Esophagus (tissue), 2 donors: ENCODE measurements around the gene TRAPPC10. TPM values are rescaled to one million over a fixed set of nuclear protein-coding genes. Genes with fewer than 3 reads are reported as not detected.

Experiments
- H3K27ac ChIP-seq, 2 donors: one replicate each; pipeline ENCODE4 v1.5.1; 2013; ENCODE audit warnings: low read depth in 2 of 2, mild to moderate bottlenecking in 2 of 2, inconsistent platforms in 1 of 2, low read length in 1 of 2, moderate library complexity in 1 of 2
- H3K27me3 ChIP-seq, 2 donors: one replicate each; pipeline ENCODE4 v1.6.1; 2013; ENCODE audit warnings: low read length in 2 of 2, control low read depth in 1 of 2, mild to moderate bottlenecking in 1 of 2; ENCODE audit not compliant: insufficient read depth in 2 of 2, control insufficient read depth in 1 of 2
- H3K36me3 ChIP-seq, 2 donors: one replicate each; pipeline ENCODE4 v1.6.1; 2013; ENCODE audit warnings: low read length in 1 of 2; ENCODE audit not compliant: control insufficient read depth in 2 of 2, insufficient read depth in 2 of 2
- H3K4me1 ChIP-seq, 2 donors: one replicate each; pipeline ENCODE4 v1.6.1; 2013; ENCODE audit warnings: low read length in 1 of 2; ENCODE audit not compliant: control insufficient read depth in 2 of 2, insufficient read depth in 2 of 2
- H3K4me3 ChIP-seq, 2 donors: one replicate each; pipeline ENCODE4 v1.5.1; 2013; ENCODE audit warnings: low read length in 2 of 2, mild to moderate bottlenecking in 2 of 2, low read depth in 1 of 2, moderate library complexity in 1 of 2
- H3K9me3 ChIP-seq, 2 donors: one replicate each; pipeline ENCODE4 v1.6.1; 2013; ENCODE audit warnings: mild to moderate bottlenecking in 2 of 2, low read depth in 1 of 2, low read length in 1 of 2, moderate library complexity in 1 of 2; ENCODE audit not compliant: control insufficient read depth in 2 of 2, insufficient read depth in 1 of 2
- WGBS, 2 donors: extraction: QIAGEN DNeasy Blood & Tissue Kit; methylation state at CpG; one replicate each; pipeline ENCODE4 v1.1.7; 2013; 5-methylcytosine and 5-hydroxymethylcytosine counted together
- polyA plus RNA-seq, 2 donors: library from polyadenylated mRNA; stranded (reverse); fragments of 200-250 nt; gene quantifications; one replicate each; pipeline ENCODE4 v1.2.3, GENCODE V29; 2013
- donor health status: healthy with polysubstance abuse.
- donor health status: Bipolar disorder and iron deficiency.

TRAPPC10 gene
- polyA plus RNA-seq, 2 donors, result 6.8 to 7.7 TPM

- peaks cover 0 to 4% of the 10 kb centered on the region in 2 donors for H3K9me3 ChIP-seq
- H3K4me1 ChIP-seq, result peaks cover 0 to 6% of the 10 kb centered on the region in 2 donors
- WGBS, 2 donors, result 89% methylated on average over 29 of the region's 29 CpGs
- no peaks in the 10 kb centered on the region for H3K27me3 ChIP-seq
- peaks cover 8 to 43% of the 10 kb centered on the region in 2 donors for H3K36me3 ChIP-seq
- H3K4me3 ChIP-seq, result no peak overlapping the region
- H3K27ac ChIP-seq, result no peak overlapping the region
Observed at GRCh38 chr21:43971201-43971991, 40.7 kb upstream of the TRAPPC10 start.

GRCh38 chr21:43971992-43972255, 40.2 kb upstream of the TRAPPC10 start:
- H3K4me3 ChIP-seq, result no peak overlapping the region
- H3K27me3 ChIP-seq, result no peaks in the 10 kb centered on the region
- H3K36me3 ChIP-seq, result peaks cover 8 to 40% of the 10 kb centered on the region in 2 donors
- no peak overlapping the region for H3K27ac ChIP-seq
- peaks cover 0 to 4% of the 10 kb centered on the region in 2 donors for H3K9me3 ChIP-seq
- WGBS, 2 donors, result 94 to 97% methylated on average over 9 to 11 of the region's 11 CpGs
- peaks cover 0 to 6% of the 10 kb centered on the region in 2 donors for H3K4me1 ChIP-seq

- Histone ChIP-seq H3K4me1 (peaks cover 0 to 6% of the 10 kb centered on the region in 2 donors), H3K36me3 (peaks cover 8 to 38% of the 10 kb centered on the region in 2 donors), H3K27ac (no peak overlapping the region), H3K4me3 (no peak overlapping the region), H3K9me3 (peaks cover 0 to 4% of the 10 kb centered on the region in 2 donors), H3K27me3 (no peaks in the 10 kb centered on the region)
- WGBS, 2 donors, result 68 to 69% methylated on average over 28 to 29 of the region's 29 CpGs
Observed at GRCh38 chr21:43972850-43973633, 39.1 kb upstream of the TRAPPC10 start.

GRCh38 chr21:43973634-43973955, 38.5 kb upstream of the TRAPPC10 start:
- 89 to 93% methylated on average over 12 of the region's 12 CpGs for WGBS, 2 donors
- Histone ChIP-seq H3K4me3 (no peak overlapping the region), H3K27me3 (no peaks in the 10 kb centered on the region), H3K36me3 (peaks cover 8 to 41% of the 10 kb centered on the region in 2 donors), H3K9me3 (peaks cover 0 to 4% of the 10 kb centered on the region in 2 donors), H3K27ac (no peak overlapping the region), H3K4me1 (peaks cover 0 to 6% of the 10 kb centered on the region in 2 donors)

GRCh38 chr21:43974791-43975468, 37.2 kb upstream of the TRAPPC10 start:
- peaks cover 3 to 34% of the 10 kb centered on the region in 2 donors for H3K36me3 ChIP-seq
- peaks cover 0 to 6% of the 10 kb centered on the region in 2 donors for H3K4me1 ChIP-seq

GRCh38 chr21:43975469-43976098, 36.5 kb upstream of the TRAPPC10 start:
- H3K27ac ChIP-seq, result peak overlapping the region in 1 of 2 donors; percentile 29
- H3K27me3 ChIP-seq, result no peaks in the 10 kb centered on the region
- 29 to 34% methylated on average over 22 to 24 of the region's 24 CpGs for WGBS, 2 donors
- peaks cover 0 to 34% of the 10 kb centered on the region in 2 donors for H3K36me3 ChIP-seq
- no peak overlapping the region for H3K4me3 ChIP-seq
- H3K9me3 ChIP-seq, result peaks cover 0 to 2% of the 10 kb centered on the region in 2 donors
- peaks cover 0 to 6% of the 10 kb centered on the region in 2 donors for H3K4me1 ChIP-seq

More at GRCh38 chr21:43974791-43975468, 37.2 kb upstream of the TRAPPC10 start:
- no peak overlapping the region for H3K27ac ChIP-seq
- no peak overlapping the region for H3K4me3 ChIP-seq
- no peaks in the 10 kb centered on the region for H3K27me3 ChIP-seq
- peaks cover 0 to 4% of the 10 kb centered on the region in 2 donors for H3K9me3 ChIP-seq
- WGBS, 2 donors, result 77 to 78% methylated on average over 16 of the region's 16 CpGs

GRCh38 chr21:43976661-43977060, 35.4 kb upstream of the TRAPPC10 start:
- H3K27me3 ChIP-seq, result no peaks in the 10 kb centered on the region
- no peak overlapping the region for H3K4me3 ChIP-seq
- WGBS, 2 donors, result 86 to 89% methylated on average over 9 of the region's 9 CpGs
- peaks cover 0 to 2% of the 10 kb centered on the region in 2 donors for H3K9me3 ChIP-seq
- H3K4me1 ChIP-seq, result peaks cover 0 to 6% of the 10 kb centered on the region in 2 donors
- H3K36me3 ChIP-seq, result peaks cover 0 to 33% of the 10 kb centered on the region in 2 donors
- no peak overlapping the region for H3K27ac ChIP-seq

GRCh38 chr21:43978060-43978459, 34.0 kb upstream of the TRAPPC10 start:
- WGBS, 2 donors, result 96% methylated on average over 10 of the region's 10 CpGs
- H3K9me3 ChIP-seq, result peaks cover 0 to 2% of the 10 kb centered on the region in 2 donors
- H3K36me3 ChIP-seq, result peaks cover 0 to 30% of the 10 kb centered on the region in 2 donors
- H3K4me1 ChIP-seq, result peaks cover 0 to 6% of the 10 kb centered on the region in 2 donors
- H3K27ac ChIP-seq, result no peak overlapping the region
- no peak overlapping the region for H3K4me3 ChIP-seq
- H3K27me3 ChIP-seq, result no peaks in the 10 kb centered on the region

- H3K9me3 ChIP-seq, result peaks cover 0 to 2% of the 10 kb centered on the region in 2 donors
- no peaks in the 10 kb centered on the region for H3K27me3 ChIP-seq
- peaks cover 0 to 6% of the 10 kb centered on the region in 2 donors for H3K4me1 ChIP-seq
- 83 to 88% methylated on average over 7 of the region's 7 CpGs for WGBS, 2 donors
- no peak overlapping the region for H3K4me3 ChIP-seq
- no peak overlapping the region for H3K27ac ChIP-seq
- peaks cover 0 to 36% of the 10 kb centered on the region in 2 donors for H3K36me3 ChIP-seq
Observed at GRCh38 chr21:43979654-43980053, 32.5 kb upstream of the TRAPPC10 start.
